ENCODE measurements around the gene ZC3H14.

The ZC3H14 gene

GRCh38 chr14:88613552-88614010, 50.7 kb downstream of the ZC3H14 start:
- no peak overlapping the region for H3K27ac ChIP-seq (ENCODE audit: extremely low read depth, low read depth, low read length)
- POLR2A ChIA-PET = no interaction called here
- no peak for TF ChIP-seq HOXD13 (CRISPR knock-in tag; IDR thresholded peaks at IDR 0.05; ENCODE audit: borderline replicate concordance)
- TF ChIP-seq PBX3 (CRISPR knock-in tag; IDR thresholded peaks at IDR 0.05) = no peak
- no peak for TF ChIP-seq ZNF560 (tag by site-specific recombination; IDR thresholded peaks at IDR 0.05; ENCODE audit: borderline replicate concordance)
- no peak for TF ChIP-seq ZNF394 (tag by site-specific recombination; IDR thresholded peaks at IDR 0.05; ENCODE audit: borderline replicate concordance)
- TF ChIP-seq ZNF623 (tag by site-specific recombination; IDR thresholded peaks at IDR 0.05) = no peak
- no peak for TF ChIP-seq ZNF837 (tag by site-specific recombination; IDR thresholded peaks at IDR 0.05)
- no peak for TF ChIP-seq ZNF701 (tag by site-specific recombination; IDR thresholded peaks at IDR 0.05)
- TF ChIP-seq HOXA7 (CRISPR knock-in tag; IDR thresholded peaks at IDR 0.05; ENCODE audit: borderline replicate concordance) = no peak
- no peak for TF ChIP-seq ZNF488 (tag by site-specific recombination; IDR thresholded peaks at IDR 0.05)
- TF ChIP-seq ZNF785 (tag by site-specific recombination; IDR thresholded peaks at IDR 0.05) = no peak
- no peak for TF ChIP-seq ZNF324 (tag by site-specific recombination; IDR thresholded peaks at IDR 0.05)
- TF ChIP-seq ZNF214 (tag by site-specific recombination; IDR thresholded peaks at IDR 0.05; ENCODE audit: borderline replicate concordance) = no peak
- no peak for TF ChIP-seq ZNF660 (tag by site-specific recombination; IDR thresholded peaks at IDR 0.05)
- TF ChIP-seq ZNF654 (tag by site-specific recombination; IDR thresholded peaks at IDR 0.05; ENCODE audit: low read depth) = no peak
- TF ChIP-seq ZNF362 (tag by site-specific recombination; IDR thresholded peaks at IDR 0.05) = no peak
- no peak for TF ChIP-seq ZNF174 (tag by site-specific recombination; IDR thresholded peaks at IDR 0.05)
- no peak for TF ChIP-seq PATZ1 (tag by site-specific recombination; IDR thresholded peaks at IDR 0.05)
- TF ChIP-seq ZNF704 (tag by site-specific recombination; IDR thresholded peaks at IDR 0.05) = no peak

GRCh38 chr14:88614218-88614907, 51.5 kb downstream of the ZC3H14 start:
- Histone ChIP-seq H3K27ac (ENCODE audit: extremely low read depth, low read depth, low read length) (no peak overlapping the region), H3K9me3 (ENCODE audit: control insufficient read depth, insufficient read depth, low read depth, low read length) (no peaks in the 10 kb centered on the region), H3K36me3 (ENCODE audit: control insufficient read depth in 2 of 2, insufficient read depth in 1 of 2, low read length in 2 of 2) (peaks cover 53 to 67% of the 10 kb centered on the region in 2 experiments), H3K4me3 (ENCODE audit: low read depth, low read length) (no peak overlapping the region), H3K4me1 (ENCODE audit: control insufficient read depth, insufficient read depth, low read length) (peaks cover 3% of the 10 kb centered on the region; the same call in 1 of the 2 replicates)
- POLR2A ChIA-PET = no interaction called here
- CTCF ChIA-PET = no interaction called here
- TF ChIP-seq MZF1 (tag by site-specific recombination; IDR thresholded peaks at IDR 0.05; ENCODE audit: borderline replicate concordance) (no peak), ZNF148 (tag by site-specific recombination; IDR thresholded peaks at IDR 0.05; ENCODE audit: borderline replicate concordance) (no peak), ZNF324 (tag by site-specific recombination; IDR thresholded peaks at IDR 0.05) (no peak), ZNF558 (tag by site-specific recombination; IDR thresholded peaks at IDR 0.05) (no peak), ZNF600 (tag by site-specific recombination; IDR thresholded peaks at IDR 0.05) (no peak), MYNN (tag by site-specific recombination; IDR thresholded peaks at IDR 0.05; ENCODE audit: borderline replicate concordance) (no peak), ZNF366 (tag by site-specific recombination; conservative IDR thresholded peaks at IDR 0.05) (no peak), ZBTB17 (tag by site-specific recombination; IDR thresholded peaks at IDR 0.05) (no peak), ZNF354C (tag by site-specific recombination; IDR thresholded peaks at IDR 0.05; ENCODE audit: borderline replicate concordance, low read depth) (no peak)

More at GRCh38 chr14:88613552-88614010, 50.7 kb downstream of the ZC3H14 start:
- Histone ChIP-seq H3K9me3 (ENCODE audit: control insufficient read depth, insufficient read depth, low read depth, low read length) (no peaks in the 10 kb centered on the region), H3K36me3 (ENCODE audit: control insufficient read depth in 2 of 2, insufficient read depth in 1 of 2, low read length in 2 of 2) (peaks cover 61 to 75% of the 10 kb centered on the region in 2 experiments), H3K4me1 (ENCODE audit: control insufficient read depth, insufficient read depth, low read length) (peaks cover 3% of the 10 kb centered on the region; the same call in 1 of the 2 replicates), H3K4me3 (ENCODE audit: low read depth, low read length) (no peak overlapping the region)
- CTCF ChIA-PET = interaction anchor here (0.7 kb wide), 1 partner anchor 582 kb away, joined by 3 read pairs; no protein-coding TSS in a partner anchor

All from HEK293 (cell line).